H54 (cell line): ENCODE results near the gene FAM187B.
"Not testable (repeated sequence)": the region's sequence is repeated elsewhere in the genome, so short reads cannot be mapped to it uniquely, and the experiment has no call there.

Source experiments
- DNase-seq: peaks from one replicate; pipeline ENCODE4 v3.0.0; 2011; ENCODE audit warnings: low spot score, mixed read lengths; ENCODE audit not compliant: insufficient read length
- FAIRE-seq: peaks from 3 replicates; lab custom pipeline; 2011; peaks lifted over from hg19 to GRCh38; lab: Jason Lieb, UNC
- POLR2A ChIP-seq: IDR thresholded peaks from 2 replicates; pipeline ENCODE4 v1.6.1; 2011; ENCODE audit warnings: low read depth, mild to moderate bottlenecking, low read length

FAM187B gene

GRCh38 chr19:35232912-35233311 is 4.4 kb upstream of the FAM187B start:
- FAIRE-seq = no peak
- TF ChIP-seq POLR2A = no peak
- no peak for DNase-seq

- FAIRE-seq (no peak), DNase-seq (no peak)
- TF ChIP-seq POLR2A = no peak
Observed at GRCh38 chr19:35231956-35232645, 3.6 kb upstream of the FAM187B start.

GRCh38 chr19:35229601-35230000 is 1.1 kb upstream of the FAM187B start:
- DNase-seq = no peak
- no peak for TF ChIP-seq POLR2A
- no peak for FAIRE-seq

GRCh38 chr19:35226748-35227147 is 1.8 kb downstream of the FAM187B start:
- TF ChIP-seq POLR2A = no peak

GRCh38 chr19:35225951-35226350 is 2.6 kb downstream of the FAM187B start:
- no peak for FAIRE-seq

More at GRCh38 chr19:35226748-35227147, 1.8 kb downstream of the FAM187B start:
- DNase-seq (no peak), FAIRE-seq (no peak)

GRCh38 chr19:35224681-35225571 is 3.6 kb downstream of the FAM187B start:
- FAIRE-seq (no peak), DNase-seq (no peak)
- no peak for TF ChIP-seq POLR2A

More at GRCh38 chr19:35225951-35226350, 2.6 kb downstream of the FAM187B start:
- DNase-seq = no peak
- TF ChIP-seq POLR2A = no peak

GRCh38 chr19:35223862-35224505 is 4.6 kb downstream of the FAM187B start:
- FAIRE-seq (no peak), DNase-seq (no peak)
- TF ChIP-seq POLR2A = no peak

- DNase-seq = no peak
- no peak for TF ChIP-seq POLR2A
- FAIRE-seq = no peak
Observed at GRCh38 chr19:35223084-35223790, 5.3 kb downstream of the FAM187B start.

- no peak for DNase-seq
- no peak for TF ChIP-seq POLR2A
- no peak for FAIRE-seq
Observed at GRCh38 chr19:35222373-35223015, 6.0 kb downstream of the FAM187B start.

- not testable (repeated sequence) for FAIRE-seq, DNase-seq
Observed at GRCh38 chr19:35220973-35221590, 7.5 kb downstream of the FAM187B start.

GRCh38 chr19:35220315-35220921 is 8.1 kb downstream of the FAM187B start:
- FAIRE-seq (no peak), DNase-seq (no peak)
- TF ChIP-seq POLR2A = no peak

GRCh38 chr19:35219008-35219407 is 9.5 kb downstream of the FAM187B start:
- FAIRE-seq (no peak), DNase-seq (no peak)
- TF ChIP-seq POLR2A = no peak
